Peyer's patch (tissue), 4 donors: ENCODE data around the gene SCNM1. TPM values are rescaled to one million over a fixed set of nuclear protein-coding genes. Genes with fewer than 3 reads are reported as not detected.

ENCODE experiments used
- DNase-seq, 3 donors: peaks; one replicate each; pipeline ENCODE4 v3.0.0-alpha.2; 2017 to 2019
- H3K27ac ChIP-seq, 4 donors: fragments of 200-600 bp; sonication (generic); one replicate each; pipeline ENCODE4 v1.5.1; 2016 to 2019
- H3K27me3 ChIP-seq, 2 donors: fragments of 200-600 bp; sonication (generic); one replicate each; pipeline ENCODE4 v1.5.1; 2019
- H3K36me3 ChIP-seq, 3 donors: fragments of 200-600 bp; sonication (generic); one replicate each; pipeline ENCODE4 v1.5.1; 2016 to 2019
- H3K4me1 ChIP-seq, 4 donors: fragments of 200-600 bp; sonication (generic); one replicate each; pipeline ENCODE4 v1.5.1; 2016 to 2019
- H3K4me3 ChIP-seq, 4 donors: fragments of 200-600 bp; sonication (generic); 1 replicate in 3 of 4; 2 replicates in 1 of 4; pipeline ENCODE4 v1.5.1; 2016 to 2019; ENCODE audit warnings: mild to moderate bottlenecking in 1 of 4
- H3K9me3 ChIP-seq, 4 donors: fragments of 200-600 bp; sonication (generic); one replicate each; pipeline ENCODE4 v1.5.1; 2016 to 2019; ENCODE audit warnings: mild to moderate bottlenecking in 1 of 4
- CTCF ChIP-seq, 6 experiments: fragments of 450-650 bp in 4 of 6; fragments of 200-600 bp in 2 of 6; sonication (generic) in 1 of 6; IDR thresholded peaks; one replicate each; pipeline ENCODE4 v1.5.1; 2017 to 2019; ENCODE audit warnings: antibody characterized with exemption in 6 of 6, mild to moderate bottlenecking in 3 of 6, moderate library complexity in 1 of 6
- POLR2A ChIP-seq, 2 donors: fragments of 450-650 bp; IDR thresholded peaks; one replicate each; pipeline ENCODE4 v1.5.1; 2017; ENCODE audit warnings: antibody characterized with exemption in 2 of 2, mild to moderate bottlenecking in 2 of 2, moderate library complexity in 2 of 2
- total RNA-seq, 4 donors: library from RNA; depleted of rRNA; stranded (reverse); fragments of >200 nt; gene quantifications; one replicate each; pipeline ENCODE4 v1.1.0, GENCODE V29; 2016

SCNM1 gene
- total RNA-seq, 4 donors from 2014 or later, result 16.1 to 48.9 (median 36.9) TPM

DNA sequence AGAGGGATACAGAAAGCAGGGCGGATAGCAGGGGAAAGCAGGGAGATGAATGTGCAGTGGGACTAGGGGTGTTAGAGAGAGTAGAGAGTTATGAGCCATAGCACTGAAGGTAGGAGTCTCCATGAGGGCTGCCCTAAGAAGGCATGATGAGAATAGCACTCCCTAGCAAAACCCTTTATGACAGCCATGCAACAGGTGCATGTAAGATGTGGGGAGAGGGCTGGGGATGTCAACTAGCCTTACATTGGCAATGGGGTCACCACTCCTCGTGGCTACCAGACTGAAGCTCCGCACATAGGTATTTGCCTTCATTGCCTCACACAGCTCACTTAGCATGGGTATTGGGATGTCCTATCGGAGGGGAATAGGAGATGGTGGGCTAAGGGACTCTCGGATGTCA, 5.2 kb downstream of the SCNM1 start:
- peaks cover 0 to 11% (median 6%) of the 10 kb centered on the region in 4 donors for H3K4me1 ChIP-seq
- DNase-seq, result no peak
- peaks cover 0 to 69% (median 0%) of the 10 kb centered on the region in 3 donors for H3K36me3 ChIP-seq
- no peaks in the 10 kb centered on the region for H3K9me3 ChIP-seq
- no peak overlapping the region for H3K27ac ChIP-seq
- no peak overlapping the region for H3K4me3 ChIP-seq
- H3K27me3 ChIP-seq, result no peaks in the 10 kb centered on the region
- TF ChIP-seq CTCF (IDR thresholded peaks at IDR 0.05) (no peak), POLR2A (IDR thresholded peaks at IDR 0.05) (no peak)

DNA sequence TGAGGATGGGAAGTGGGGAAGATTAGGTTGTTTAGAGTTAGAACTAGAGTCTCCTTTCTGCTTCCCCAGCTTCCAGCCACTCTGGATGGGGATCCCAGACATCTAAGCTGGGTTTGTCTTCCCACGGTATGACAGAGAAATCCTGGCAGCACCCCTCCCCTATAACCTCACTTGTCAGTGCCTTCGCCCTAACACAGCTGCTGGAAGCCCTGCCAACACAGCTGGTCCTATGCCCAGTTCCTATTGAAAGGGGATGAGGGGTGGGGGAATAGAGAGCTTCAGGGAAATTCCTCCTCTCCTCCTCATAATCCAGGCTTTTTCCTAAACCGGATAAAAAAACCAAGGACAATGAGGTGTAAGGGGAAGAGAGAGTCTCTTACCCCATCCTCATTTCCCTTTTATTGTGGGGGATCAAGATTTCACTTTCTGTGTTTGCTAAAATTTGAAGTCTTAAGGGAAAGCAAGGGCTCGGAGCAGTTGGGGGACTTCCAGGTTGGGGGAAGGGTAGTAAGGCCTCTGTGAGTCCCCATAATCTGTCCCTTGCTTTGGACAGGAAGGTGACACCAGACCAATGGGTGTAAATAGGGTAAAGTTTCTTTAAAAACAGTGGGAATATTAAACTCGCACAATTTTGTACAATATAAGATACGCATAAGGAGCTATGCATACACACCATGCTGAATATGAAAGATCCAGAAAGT, 9.2 kb downstream of the SCNM1 start:
- Histone ChIP-seq H3K4me1 (no peaks in the 10 kb centered on the region), H3K9me3 (no peaks in the 10 kb centered on the region), H3K27me3 (no peaks in the 10 kb centered on the region), H3K27ac (peak overlapping the region in 1 of 4 donors; percentile 5), H3K36me3 (peaks cover 0 to 83% (median 0%) of the 10 kb centered on the region in 3 donors), H3K4me3 (no peak overlapping the region)
- TF ChIP-seq CTCF (IDR thresholded peaks at IDR 0.05), result no peak
- no peak for TF ChIP-seq POLR2A (IDR thresholded peaks at IDR 0.05)
- no peak for DNase-seq

- Histone ChIP-seq H3K9me3 (no peaks in the 10 kb centered on the region), H3K27ac (peak within 1 kb of the TSS in 1 of 4 donors; percentile 5), H3K36me3 (peaks cover 0 to 85% (median 0%) of the 10 kb centered on the region in 3 donors), H3K27me3 (no peaks in the 10 kb centered on the region), H3K4me1 (no peaks in the 10 kb centered on the region), H3K4me3 (no peak within 1 kb of the TSS)
- DNase-seq, result no peak
- TF ChIP-seq CTCF (IDR thresholded peaks at IDR 0.05) (peak in 3 of 6 experiments; percentile 24 to 32 (median 28)), POLR2A (IDR thresholded peaks at IDR 0.05) (no peak)
These were observed 9.9 kb downstream of the SCNM1 start, which contains the start of gene TMOD4 for GRCh38 chr1:151175863-151176262. TMOD4 (minus strand) TSS chr1:151175981; CDS start chr1:151174875, 1,106 bp downstream.

DNA sequence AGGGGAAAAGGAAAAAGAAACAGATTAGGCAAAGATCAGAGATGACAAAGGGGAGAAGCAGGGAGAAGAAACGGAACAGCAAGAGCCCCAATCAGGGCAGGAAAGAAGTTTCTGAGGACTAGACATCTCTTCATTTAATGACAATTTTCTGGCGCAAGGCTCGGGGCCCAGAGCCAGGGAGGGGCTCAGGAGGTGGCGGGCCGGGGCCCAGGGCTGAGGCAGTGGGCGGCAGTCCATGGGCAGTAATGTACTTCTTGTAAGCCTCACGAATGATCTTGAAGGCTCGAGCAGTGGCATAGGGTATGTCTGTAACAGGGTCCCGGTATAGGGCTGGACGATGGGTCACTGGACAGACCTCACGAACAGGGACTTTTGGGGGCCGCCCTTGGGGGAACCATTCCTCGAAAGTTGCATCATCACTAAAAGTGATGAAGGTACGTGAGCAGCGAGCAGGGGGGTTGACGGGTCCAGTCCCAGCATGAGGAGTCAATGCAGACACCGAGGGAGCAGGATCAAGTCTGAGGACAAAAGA, 10.6 kb downstream of the SCNM1 start:
- Histone ChIP-seq H3K4me3 (no peak overlapping the region), H3K4me1 (no peaks in the 10 kb centered on the region), H3K27me3 (no peaks in the 10 kb centered on the region), H3K9me3 (no peaks in the 10 kb centered on the region), H3K27ac (no peak overlapping the region), H3K36me3 (peaks cover 0 to 87% (median 0%) of the 10 kb centered on the region in 3 donors)
- DNase-seq, result no peak
- no peak for TF ChIP-seq POLR2A (IDR thresholded peaks at IDR 0.05)
- no peak for TF ChIP-seq CTCF (IDR thresholded peaks at IDR 0.05)

- peaks cover 0 to 15% (median 5%) of the 10 kb centered on the region in 4 donors for H3K4me1 ChIP-seq
- peaks cover 0 to 66% (median 0%) of the 10 kb centered on the region in 3 donors for H3K36me3 ChIP-seq
- no peaks in the 10 kb centered on the region for H3K27me3 ChIP-seq
- no peak overlapping the region for H3K27ac ChIP-seq
- TF ChIP-seq POLR2A (IDR thresholded peaks at IDR 0.05) (no peak), CTCF (IDR thresholded peaks at IDR 0.05) (no peak)
- H3K4me3 ChIP-seq, result no peak overlapping the region
- no peaks in the 10 kb centered on the region for H3K9me3 ChIP-seq
- no peak for DNase-seq
These were observed 18.3 kb downstream of the SCNM1 start for GRCh38 chr1:151184211-151184610.
